ENCODE measurements around the gene STK38. TPM values are rescaled to one million over a fixed set of nuclear protein-coding genes. Genes with fewer than 3 reads are reported as not detected.
A peak's percentile ranks its signal among the peaks of the same experiment; 100 is the strongest.

STK38 gene
- total and polyA plus RNA-seq, 9 of the 15 experiments (the other 6 are each of a cell fraction or from before 2014, with no cell fraction given): 5.7 to 28.7 (median 19.5) TPM

GRCh38 chr6:36492092-36492491 is 55.2 kb downstream of the STK38 start (continued):
- no peak for TF ChIP-seq PREB (CRISPR knock-in tag; IDR thresholded peaks at IDR 0.05)
- TF ChIP-seq CUX1 (CRISPR knock-in tag; IDR thresholded peaks at IDR 0.05): no peak
- TF ChIP-seq FUS (optimal IDR thresholded peaks at IDR 0.05; ENCODE audit: low read depth, low read length): no peak
- TF ChIP-seq FOXP1 (CRISPR knock-in tag; IDR thresholded peaks at IDR 0.05): no peak
- no peak for TF ChIP-seq FOXP4 (CRISPR knock-in tag; IDR thresholded peaks at IDR 0.05; ENCODE audit: borderline replicate concordance)
- no peak for TF ChIP-seq PML (IDR thresholded peaks at IDR 0.05; ENCODE audit: low read length)
- no peak for TF ChIP-seq SMAD1 (IDR thresholded peaks at IDR 0.05; ENCODE audit: low read depth, low read length, partially characterized antibody)
- no peak for TF ChIP-seq ZBTB9 (CRISPR knock-in tag; IDR thresholded peaks at IDR 0.05)
- TF ChIP-seq MAX (CRISPR knock-in tag; IDR thresholded peaks at IDR 0.05): no peak
- TF ChIP-seq NR2C1 (IDR thresholded peaks at IDR 0.05): no peak
- no peak for TF ChIP-seq NR2C1 (tag; IDR thresholded peaks at IDR 0.05)
- 0 out of 2 replicates have a peak, but pooled peaks have one; percentile 28 for TF ChIP-seq THRB (CRISPR knock-in tag; conservative IDR thresholded peaks at IDR 0.05)
- no peak for TF ChIP-seq ZBTB43 (CRISPR knock-in tag; IDR thresholded peaks at IDR 0.05)
- TF ChIP-seq ZEB2 (IDR thresholded peaks at IDR 0.05): no peak
- TF ChIP-seq POLR2AphosphoS2 (IDR thresholded peaks at IDR 0.05; ENCODE audit: low read length): no peak

All from K562 (cell line).